NCI-H446 treated with DMSO at 0.1 percent for 48 hours (cell line): ENCODE data around the gene PCDHB6.
A peak's percentile ranks its signal among the peaks of the same experiment; 100 is the strongest.
"Not testable (repeated sequence)": the region's sequence is repeated elsewhere in the genome, so short reads cannot be mapped to it uniquely, and the experiment has no call there.

Experiments used
- DNase-seq: peaks from one replicate; lab custom pipeline; 2025; lab: John Stamatoyannopoulos, UW

PCDHB6 gene

DNA sequence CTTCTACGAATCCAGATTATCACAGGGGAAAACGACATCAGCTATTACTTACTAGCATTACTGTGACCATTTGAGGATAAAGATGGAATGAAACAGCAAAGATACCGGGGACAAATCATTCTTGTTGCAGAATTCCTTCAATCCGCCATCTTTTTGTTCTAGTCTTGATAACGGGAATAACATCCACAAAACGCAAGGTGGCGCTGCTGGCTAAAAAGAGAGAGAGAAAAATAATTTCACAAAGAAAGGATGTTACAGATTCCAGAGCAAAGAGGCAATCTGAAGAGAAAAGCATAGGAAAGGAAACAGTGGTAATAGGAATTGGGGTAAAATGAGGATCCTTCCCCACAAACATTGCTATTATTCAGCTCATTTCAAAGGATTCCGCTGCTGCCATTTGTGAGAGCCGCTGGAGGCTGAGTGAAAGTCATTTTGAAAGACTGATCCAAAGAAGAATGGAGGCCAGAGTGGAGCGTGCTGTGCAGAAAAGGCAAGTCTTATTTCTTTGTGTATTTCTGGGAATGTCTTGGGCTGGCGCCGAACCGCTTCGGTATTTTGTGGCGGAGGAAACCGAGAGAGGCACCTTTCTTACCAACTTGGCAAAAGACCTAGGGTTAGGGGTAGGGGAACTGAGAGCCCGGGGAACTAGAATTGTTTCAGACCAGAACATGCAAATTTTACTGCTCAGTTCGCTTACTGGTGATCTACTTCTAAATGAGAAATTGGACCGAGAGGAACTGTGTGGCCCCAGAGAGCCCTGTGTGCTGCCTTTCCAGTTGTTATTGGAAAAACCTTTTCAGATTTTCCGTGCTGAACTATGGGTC is 22.7 kb downstream of the PCDHB6 start, which contains the start of gene PCDHB7:
Gene PCDHB7 (plus strand): TSS at position 264 of the 824 bp plus-strand sequence. CDS start 192 bp downstream, at position 456.
- no peak for DNase-seq

DNA sequence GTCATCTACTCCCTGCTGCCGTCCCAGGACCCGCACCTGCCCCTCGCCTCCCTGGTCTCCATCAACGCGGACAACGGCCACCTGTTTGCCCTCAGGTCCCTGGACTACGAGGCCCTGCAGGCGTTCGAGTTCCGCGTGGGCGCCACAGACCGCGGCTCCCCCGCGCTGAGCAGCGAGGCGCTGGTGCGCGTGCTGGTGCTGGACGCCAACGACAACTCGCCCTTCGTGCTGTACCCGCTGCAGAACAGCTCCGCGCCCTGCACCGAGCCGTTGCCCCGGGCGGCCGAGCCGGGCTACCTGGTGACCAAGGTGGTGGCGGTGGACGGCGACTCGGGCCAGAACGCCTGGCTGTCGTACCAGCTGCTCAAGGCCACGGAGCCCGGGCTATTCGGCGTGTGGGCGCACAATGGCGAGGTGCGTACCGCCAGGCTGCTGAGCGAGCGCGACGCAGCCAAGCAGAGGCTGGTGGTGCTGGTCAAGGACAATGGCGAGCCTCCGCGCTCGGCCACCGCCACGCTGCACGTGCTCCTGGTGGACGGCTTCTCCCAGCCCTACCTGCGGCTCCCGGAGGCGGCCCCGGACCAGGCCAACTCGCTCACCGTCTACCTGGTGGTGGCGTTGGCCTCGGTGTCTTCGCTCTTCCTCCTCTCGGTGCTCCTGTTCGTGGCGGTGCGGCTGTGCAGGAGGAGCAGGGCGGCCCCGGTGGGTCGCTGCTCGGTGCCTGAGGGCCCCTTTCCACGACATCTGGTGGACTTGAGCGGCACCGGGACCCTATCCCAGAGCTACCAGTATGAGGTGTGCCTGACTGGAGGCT is 24.6 kb downstream of the PCDHB6 start:
- DNase-seq, result not testable (repeated sequence)

DNA sequence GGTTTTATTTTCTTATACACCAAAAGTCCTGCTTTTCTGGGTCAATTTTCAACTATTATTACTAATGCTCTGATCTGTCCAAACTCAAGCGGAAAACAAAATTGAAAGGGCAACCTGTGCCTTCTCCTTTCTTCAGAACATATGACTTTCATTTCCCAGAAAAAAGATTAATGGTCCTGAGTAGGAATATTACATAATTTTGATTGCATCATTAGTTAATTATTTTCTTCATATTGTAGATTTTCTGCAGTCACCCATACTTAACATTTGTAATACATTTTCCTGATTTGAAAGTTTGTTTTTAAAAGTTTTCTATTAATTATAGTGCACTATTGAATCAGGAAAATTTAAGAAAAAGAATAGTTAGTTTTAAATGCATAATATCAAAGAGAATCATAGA is 26.1 kb downstream of the PCDHB6 start:
- no peak for DNase-seq

DNA sequence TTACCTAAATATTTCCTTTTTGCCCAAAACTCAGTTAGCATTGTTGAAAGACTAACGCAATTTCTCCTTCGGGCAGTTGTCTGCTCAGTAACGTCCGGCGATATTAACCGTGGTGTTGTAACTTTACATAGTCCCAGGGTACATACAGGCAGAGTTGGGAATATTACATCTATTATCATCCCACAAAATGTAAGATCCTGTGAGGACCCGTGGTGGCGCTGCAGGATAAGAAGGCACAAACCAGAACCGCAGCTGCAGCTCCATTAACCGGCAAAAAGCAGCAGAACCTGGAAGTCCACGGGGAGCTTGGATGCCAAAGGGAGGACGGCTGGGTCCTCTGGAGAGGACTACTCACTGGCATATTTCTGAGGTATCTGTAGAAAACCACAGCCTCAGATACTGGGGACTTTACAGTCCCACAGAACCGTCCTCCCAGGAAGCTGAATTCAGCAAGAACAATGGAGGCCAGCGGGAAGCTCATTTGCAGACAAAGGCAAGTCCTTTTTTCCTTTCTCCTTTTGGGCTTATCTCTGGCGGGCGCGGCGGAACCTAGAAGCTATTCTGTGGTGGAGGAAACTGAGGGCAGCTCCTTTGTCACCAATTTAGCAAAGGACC is 27.8 kb downstream of the PCDHB6 start, which contains the start of gene PCDHB8:
Gene PCDHB8 (plus strand): TSS at position 214 of the 615 bp plus-strand sequence. CDS start 245 bp downstream, at position 459.
- DNase-seq, result not testable (repeated sequence)

DNA sequence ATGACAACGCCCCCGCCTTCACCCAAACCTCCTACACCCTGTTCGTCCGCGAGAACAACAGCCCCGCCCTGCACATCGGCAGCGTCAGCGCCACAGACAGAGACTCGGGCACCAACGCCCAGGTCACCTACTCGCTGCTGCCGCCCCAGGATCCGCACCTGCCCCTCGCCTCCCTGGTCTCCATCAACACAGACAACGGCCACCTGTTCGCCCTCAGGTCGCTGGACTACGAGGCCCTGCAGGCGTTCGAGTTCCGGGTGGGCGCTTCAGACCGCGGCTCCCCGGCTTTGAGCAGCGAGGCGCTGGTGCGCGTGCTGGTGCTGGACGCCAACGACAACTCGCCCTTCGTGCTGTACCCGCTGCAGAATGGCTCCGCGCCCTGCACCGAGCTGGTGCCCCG is 29.5 kb downstream of the PCDHB6 start:
- not testable (repeated sequence) for DNase-seq

DNA sequence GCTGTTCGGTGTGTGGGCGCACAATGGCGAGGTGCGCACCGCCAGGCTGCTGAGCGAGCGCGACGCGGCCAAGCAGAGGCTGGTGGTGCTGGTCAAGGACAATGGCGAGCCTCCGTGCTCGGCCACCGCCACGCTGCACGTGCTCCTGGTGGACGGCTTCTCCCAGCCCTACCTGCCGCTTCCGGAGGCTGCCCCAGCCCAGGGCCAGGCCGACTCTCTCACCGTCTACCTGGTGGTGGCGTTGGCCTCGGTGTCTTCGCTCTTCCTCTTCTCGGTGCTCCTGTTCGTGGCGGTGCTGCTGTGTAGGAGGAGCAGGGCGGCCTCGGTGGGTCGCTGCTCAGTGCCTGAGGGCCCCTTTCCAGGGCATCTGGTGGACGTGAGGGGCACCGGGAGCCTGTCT is 30.0 kb downstream of the PCDHB6 start:
- not testable (repeated sequence) for DNase-seq

DNA sequence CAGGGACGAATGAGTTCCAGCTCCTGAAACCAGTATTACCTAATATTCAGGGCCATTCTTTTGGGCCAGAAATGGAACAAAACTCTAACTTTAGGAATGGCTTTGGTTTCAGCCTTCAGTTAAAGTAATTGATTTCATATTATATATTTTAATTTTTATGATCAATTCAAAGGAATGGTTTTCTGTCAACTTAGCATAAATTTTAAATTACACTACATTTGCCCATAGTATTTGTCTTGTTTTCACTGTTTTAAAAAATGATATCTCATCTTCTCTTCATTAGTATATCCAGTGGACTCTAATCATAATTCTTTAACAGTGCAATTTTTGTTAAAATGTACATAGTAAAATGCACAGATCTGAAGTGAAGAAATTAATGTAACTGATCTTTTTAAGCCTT is 30.5 kb downstream of the PCDHB6 start:
- no peak for DNase-seq

DNA sequence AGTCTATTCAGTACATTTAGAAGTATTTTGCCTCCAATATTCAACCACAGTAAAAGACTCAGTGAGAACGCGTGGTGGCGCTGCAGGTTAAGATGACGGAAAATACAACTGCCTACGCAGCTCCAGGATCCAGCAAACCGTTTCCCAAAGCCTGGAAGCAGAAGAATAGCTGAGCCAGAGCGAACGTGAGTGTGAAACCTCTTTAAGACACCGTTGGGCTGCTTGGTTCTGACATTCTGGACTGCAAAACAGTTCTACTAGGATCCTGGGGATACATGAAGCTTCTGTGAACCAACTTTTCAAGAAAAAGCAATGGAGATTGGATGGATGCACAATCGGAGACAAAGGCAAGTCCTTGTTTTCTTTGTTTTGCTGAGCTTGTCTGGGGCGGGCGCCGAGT is 32.4 kb downstream of the PCDHB6 start, which contains the start of gene PCDHB16:
Gene PCDHB16 (plus strand): TSS at position 140 of the 400 bp plus-strand sequence. CDS start 173 bp downstream, at position 313.
- no peak for DNase-seq

DNA sequence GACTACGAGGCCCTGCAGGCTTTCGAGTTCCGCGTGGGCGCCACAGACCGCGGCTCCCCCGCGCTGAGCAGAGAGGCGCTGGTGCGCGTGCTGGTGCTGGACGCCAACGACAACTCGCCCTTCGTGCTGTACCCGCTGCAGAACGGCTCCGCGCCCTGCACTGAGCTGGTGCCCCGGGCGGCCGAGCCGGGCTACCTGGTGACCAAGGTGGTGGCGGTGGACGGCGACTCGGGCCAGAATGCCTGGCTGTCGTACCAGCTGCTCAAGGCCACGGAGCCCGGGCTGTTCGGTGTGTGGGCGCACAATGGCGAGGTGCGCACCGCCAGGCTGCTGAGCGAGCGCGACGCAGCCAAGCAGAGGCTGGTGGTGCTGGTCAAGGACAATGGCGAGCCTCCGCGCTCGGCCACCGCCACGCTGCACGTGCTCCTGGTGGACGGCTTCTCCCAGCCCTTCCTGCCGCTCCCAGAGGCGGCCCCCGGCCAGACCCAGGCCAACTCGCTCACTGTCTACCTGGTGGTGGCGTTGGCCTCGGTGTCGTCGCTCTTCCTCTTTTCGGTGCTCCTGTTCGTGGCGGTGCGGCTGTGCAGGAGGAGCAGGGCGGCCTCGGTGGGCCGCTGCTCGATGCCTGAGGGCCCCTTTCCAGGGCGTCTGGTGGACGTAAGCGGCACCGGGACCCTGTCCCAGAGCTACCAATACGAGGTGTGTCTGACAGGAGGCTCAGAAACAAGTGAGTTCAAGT is 34.4 kb downstream of the PCDHB6 start:
- DNase-seq, result not testable (repeated sequence)

DNA sequence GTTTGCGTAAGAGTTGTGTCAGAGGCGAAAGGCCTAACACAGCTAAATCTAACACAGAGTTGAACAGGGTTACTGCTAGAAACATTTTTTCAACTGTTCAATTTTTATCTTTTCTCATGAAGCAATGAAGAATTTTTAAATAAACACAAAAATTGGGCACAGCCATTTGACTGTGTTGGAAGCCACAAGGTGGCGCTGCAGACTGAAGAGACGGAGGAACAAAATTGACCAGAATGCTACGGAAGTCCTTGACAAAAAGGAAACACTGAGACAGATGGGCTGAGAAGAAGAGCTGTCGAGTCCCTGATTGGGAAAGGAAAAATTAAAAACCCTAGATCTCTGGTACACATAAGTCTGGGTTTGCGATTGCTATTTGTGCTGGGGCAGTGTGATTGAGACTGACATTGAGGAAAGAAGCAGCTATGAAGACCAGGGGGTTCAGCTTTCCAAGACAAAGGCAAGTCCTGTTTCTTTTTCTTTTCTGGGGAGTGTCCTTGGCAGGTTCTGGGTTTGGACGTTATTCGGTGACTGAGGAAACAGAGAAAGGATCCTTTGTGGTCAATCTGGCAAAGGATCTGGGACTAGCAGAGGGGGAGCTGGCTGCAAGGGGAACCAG is 37.1 kb downstream of the PCDHB6 start, which contains the start of gene PCDHB9:
Gene PCDHB9 (plus strand): TSS at position 265 of the 616 bp plus-strand sequence. CDS start 158 bp downstream, at position 423.
- DNase-seq, result no peak

DNA sequence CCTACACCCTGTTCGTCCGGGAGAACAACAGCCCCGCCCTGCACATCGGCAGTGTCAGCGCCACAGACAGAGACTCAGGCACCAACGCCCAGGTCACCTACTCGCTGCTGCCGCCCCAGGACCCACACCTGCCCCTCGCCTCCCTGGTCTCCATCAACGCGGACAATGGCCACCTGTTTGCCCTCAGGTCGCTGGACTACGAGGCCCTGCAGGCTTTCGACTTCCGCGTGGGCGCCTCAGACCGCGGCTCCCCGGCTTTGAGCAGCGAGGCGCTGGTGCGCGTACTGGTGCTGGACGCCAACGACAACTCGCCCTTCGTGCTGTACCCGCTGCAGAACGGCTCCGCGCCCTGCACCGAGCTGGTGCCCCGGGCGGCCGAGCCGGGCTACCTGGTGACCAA is 38.8 kb downstream of the PCDHB6 start:
- not testable (repeated sequence) for DNase-seq

DNA sequence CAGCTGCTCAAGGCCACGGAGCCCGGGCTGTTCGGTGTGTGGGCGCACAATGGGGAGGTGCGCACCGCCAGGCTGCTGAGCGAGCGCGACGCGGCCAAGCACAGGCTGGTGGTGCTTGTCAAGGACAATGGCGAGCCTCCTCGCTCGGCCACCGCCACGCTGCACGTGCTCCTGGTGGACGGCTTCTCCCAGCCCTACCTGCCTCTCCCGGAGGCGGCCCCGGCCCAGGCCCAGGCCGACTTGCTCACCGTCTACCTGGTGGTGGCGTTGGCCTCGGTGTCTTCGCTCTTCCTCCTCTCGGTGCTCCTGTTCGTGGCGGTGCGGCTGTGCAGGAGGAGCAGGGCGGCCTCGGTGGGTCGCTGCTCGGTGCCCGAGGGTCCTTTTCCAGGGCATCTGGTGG is 39.3 kb downstream of the PCDHB6 start:
- not testable (repeated sequence) for DNase-seq

DNA sequence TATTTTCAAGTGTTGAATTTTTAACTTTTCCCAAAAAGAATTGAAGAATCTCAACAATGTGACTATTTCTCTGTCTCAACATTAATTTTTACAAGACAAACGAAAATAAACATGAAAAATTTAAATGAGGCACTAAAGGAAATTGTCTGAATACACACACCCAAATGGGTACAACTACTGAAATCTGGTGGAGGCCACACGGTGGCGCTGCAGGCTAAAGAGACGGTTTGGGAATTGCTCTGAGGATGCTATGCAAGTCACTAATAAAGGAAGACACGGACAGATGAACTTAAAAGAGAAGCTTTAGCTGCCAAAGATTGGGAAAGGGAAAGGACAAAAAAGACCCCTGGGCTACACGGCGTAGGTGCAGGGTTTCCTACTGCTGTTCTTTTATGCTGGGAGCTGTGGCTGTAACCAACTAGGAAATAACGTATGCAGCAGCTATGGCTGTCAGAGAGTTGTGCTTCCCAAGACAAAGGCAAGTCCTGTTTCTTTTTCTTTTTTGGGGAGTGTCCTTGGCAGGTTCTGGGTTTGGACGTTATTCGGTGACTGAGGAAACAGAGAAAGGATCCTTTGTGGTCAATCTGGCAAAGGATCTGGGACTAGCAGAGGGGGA is 42.4 kb downstream of the PCDHB6 start, which contains the start of gene PCDHB10:
Gene PCDHB10 (plus strand): TSS at position 244 of the 616 bp plus-strand sequence. CDS start 200 bp downstream, at position 444.
- no peak for DNase-seq

DNA sequence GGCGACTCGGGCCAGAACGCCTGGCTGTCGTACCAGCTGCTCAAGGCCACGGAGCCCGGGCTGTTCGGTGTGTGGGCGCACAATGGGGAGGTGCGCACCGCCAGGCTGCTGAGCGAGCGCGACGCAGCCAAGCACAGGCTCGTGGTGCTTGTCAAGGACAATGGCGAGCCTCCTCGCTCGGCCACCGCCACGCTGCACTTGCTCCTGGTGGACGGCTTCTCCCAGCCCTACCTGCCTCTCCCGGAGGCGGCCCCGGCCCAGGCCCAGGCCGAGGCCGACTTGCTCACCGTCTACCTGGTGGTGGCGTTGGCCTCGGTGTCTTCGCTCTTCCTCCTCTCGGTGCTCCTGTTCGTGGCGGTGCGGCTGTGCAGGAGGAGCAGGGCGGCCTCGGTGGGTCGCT is 44.5 kb downstream of the PCDHB6 start:
- not testable (repeated sequence) for DNase-seq

DNA sequence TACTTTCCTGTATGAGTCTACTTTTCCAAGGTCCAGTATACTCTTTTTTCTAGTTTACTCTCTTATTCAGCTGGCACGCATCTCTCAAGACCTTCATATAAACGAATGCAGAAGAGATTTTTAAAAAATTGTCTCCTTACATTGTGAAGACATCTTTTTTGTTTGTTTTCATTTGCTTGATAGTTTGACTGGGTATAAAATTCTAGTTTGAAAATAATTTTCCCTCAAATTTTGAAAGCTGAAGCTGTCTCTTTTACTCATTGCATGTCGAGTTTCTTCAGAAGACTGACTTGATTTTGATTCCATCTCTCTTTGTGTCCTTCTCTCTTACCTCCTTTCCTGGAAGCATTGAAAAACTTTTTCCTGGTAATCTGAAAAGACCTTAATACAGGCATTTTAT is 46.5 kb downstream of the PCDHB6 start:
- no peak for DNase-seq

DNA sequence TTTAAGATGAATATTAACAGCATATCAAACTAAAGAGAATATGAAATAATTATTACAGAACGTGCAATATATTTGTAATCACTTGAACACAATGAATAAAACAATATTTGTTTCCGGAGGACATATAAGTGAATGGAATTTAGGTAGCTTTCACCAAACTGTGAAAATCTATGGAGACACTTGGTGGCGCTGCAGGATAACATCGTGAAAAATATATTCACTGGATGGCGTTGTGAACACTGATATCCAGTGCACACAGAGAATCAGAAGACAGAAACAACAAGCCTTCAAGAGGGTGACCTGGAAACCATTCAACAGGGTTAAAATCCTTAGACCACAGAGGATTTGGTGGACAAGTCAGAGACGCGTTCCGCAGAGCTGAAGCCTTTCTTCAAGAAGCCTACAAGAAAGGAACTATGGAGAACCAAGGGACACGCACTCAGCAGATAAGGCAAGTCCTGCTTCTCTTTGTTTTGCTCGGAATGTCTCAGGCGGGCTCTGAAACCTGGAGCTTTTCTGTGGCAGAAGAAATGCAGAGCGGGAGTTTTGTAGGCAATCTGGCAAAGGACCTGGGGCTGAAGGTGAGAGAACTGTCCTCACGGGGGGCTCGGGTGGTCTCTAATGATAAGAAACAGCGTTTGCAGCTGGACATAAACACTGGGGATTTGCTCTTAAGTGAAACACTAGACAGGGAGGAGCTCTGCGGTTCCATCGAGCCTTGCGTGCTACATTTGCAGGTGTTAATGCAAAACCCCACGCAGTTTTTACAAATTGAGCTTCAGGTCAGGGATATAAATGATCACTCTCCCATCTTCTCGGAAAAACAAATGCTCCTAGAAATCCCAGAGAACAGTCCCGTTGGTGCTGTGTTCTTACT is 49.7 kb downstream of the PCDHB6 start, which contains the start of gene PCDHB11:
Gene PCDHB11 (plus strand): TSS at position 269 of the 877 bp plus-strand sequence. CDS start 148 bp downstream, at position 417.
- DNase-seq, result peak; percentile 4

DNA sequence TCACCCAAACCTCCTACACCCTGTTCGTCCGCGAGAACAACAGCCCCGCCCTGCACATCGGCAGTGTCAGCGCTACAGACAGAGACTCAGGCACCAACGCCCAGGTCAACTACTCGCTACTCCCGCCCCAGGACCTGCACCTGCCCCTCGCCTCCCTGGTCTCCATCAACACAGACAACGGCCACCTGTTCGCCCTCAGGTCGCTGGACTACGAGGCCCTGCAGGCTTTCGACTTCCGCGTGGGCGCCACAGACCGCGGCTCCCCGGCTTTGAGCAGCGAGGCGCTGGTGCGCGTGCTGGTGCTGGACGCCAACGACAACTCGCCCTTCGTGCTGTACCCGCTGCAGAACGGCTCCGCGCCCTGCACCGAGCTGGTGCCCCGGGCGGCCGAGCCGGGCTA is 51.3 kb downstream of the PCDHB6 start:
- DNase-seq, result not testable (repeated sequence)

DNA sequence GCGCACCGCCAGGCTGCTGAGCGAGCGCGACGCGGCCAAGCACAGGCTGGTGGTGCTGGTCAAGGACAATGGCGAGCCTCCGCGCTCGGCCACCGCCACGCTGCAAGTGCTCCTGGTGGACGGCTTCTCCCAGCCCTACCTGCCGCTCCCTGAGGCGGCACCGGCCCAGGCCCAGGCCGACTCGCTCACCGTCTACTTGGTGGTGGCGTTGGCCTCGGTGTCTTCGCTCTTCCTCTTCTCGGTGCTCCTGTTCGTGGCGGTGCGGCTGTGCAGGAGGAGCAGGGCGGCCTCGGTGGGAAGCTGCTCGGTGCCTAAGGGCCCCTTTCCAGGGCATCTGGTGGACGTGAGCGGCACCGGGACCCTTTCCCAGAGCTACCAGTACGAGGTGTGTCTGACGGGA is 51.8 kb downstream of the PCDHB6 start:
- not testable (repeated sequence) for DNase-seq
